Stimulated activated CD8-positive, alpha-beta memory T cell treated with anti-CD3 and anti-CD28 coated beads, Interleukin-12 subunit alpha, Interleukin-12 subunit beta, amount 100 ng/mL, for 24 hours (primary cell): ENCODE measurements around the gene PRDM12.

Experiments used
- DNase-seq: peaks from one replicate; pipeline ENCODE4 v3.0.0-alpha.2; 2020; ENCODE audit errors: extremely low read depth

The PRDM12 gene

GRCh38 chr9:130635721-130636647 is 28.4 kb upstream of the PRDM12 start:
- no peak for DNase-seq

GRCh38 chr9:130636648-130637020 is 27.8 kb upstream of the PRDM12 start:
- DNase-seq = no peak

DNA sequence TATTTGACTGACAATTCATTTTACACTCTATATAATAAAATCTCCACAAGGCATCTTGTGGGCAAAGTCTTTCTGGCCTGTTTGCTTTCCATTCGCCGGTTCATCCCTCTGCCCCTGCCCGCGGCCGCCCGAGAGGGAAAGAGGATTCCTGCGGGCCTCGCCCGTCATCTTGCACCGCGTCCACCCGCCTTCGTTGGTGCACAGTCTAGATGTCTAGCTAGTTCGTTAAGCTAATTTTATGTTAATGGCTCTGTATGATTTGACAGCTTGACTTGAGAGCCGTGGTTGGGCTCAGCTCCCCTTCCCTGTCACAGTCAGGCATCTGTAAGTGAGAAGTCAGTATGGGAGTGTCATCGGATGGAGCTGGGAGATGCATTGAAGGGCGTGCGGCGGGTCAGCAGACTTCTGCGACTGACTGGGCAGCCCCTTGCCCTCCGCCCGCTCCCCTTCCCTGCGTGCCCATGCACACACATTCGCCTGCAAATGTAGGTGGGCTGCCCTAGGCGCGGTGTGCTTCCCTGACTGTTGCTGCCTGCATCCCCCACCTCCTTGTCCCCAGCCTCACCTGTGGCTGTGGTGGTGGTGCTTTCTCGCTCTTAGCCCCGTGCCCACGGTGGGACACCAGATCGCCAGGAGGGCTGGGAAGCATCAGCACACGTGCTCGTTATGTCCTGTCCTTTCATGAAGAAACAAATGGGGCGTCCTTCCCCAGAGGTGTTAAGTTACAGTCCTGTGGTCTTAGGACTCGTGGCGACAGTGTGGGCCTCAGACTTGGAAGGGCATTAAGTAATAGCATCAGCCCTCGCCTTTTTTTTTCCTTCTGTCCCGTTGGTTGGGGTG is 25.9 kb upstream of the PRDM12 start:
- no peak for DNase-seq

DNA sequence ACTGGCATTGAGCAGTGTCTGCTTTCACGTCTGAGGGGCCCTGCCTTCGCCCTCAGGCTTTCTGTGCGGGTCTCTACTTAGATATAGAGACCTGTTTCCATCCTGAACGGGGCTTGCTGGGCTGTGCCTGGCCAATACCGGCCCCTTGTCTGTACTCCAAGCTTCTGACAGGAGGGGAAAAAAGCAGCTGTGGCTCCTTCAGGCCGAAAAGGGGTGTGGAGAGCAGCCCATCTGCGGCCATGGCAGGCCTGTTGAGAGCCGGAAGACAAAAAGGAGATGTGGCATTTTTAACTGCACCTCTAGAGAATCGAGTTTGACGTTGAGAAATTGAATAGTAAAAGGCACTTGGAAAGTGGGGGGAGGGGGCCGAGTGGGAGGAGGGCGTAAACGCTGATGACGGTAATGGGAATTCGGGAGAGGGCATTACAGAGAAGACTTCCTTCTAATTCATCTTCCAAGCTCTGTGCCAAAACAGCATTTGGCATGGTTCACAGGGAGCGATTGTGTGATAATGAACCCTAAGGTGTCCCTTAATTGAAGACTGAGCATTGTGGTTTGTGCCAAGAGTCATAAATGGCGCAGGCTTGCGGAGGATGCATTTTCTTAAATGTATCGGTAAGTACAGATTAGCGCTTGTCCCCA is 25.1 kb upstream of the PRDM12 start:
- DNase-seq = no peak

DNA sequence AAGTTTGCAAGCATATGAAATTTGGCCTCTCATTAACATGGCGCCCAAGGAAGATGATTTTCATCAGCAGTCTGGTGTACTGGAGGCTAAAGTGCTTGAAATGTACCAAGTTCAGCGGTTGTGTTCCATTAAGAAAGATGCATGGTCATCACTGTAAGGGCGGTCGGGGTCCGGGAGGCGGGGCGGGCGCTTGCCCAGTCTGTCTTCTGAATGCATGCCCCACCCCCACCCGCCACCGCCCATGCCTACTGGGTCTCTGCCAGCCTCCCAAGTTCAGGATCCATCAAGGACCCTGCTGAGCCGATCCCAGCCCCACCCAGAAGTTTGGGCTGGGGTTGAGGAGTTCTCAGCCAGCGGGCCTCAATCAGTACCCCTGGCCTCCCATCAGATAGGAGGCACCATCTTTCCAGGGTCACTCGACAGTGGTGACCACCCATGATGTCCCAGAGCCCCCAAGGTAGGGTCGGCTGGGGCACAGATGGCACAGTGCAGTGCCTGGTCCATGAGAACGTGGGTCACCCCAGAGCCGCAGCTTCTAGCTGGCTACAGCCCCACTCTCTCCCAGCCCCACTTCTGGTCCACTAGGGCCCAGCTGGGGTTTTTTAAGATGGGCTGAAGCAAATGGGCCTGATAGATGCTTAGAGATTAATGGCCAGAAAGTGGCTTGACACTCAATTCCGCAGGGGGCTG is 24.4 kb upstream of the PRDM12 start:
- no peak for DNase-seq

GRCh38 chr9:130640681-130641080 is 23.7 kb upstream of the PRDM12 start:
- DNase-seq = no peak

DNA sequence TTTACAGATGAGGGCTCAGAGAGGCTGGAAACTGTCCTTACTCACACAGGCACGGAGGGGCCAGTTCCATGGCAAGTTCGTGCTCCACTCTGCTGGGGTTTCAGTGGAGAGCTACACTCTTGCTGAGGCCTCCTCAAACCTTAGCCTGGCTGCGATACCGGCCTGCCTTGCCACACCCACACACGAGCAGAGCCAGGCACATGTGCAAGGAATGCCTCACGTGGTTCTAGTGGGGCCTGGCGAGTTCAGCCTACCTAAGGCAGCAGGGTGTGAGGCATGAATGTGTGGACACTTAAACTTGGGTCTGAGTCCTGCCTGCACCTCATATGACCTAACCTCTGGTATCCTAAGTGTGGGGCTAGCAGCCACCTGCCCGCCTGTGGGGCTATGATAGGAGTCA is 21.5 kb upstream of the PRDM12 start:
- DNase-seq = no peak

- DNase-seq = no peak
Measured at GRCh38 chr9:130651221-130651620, 13.2 kb upstream of the PRDM12 start.

- DNase-seq = no peak
Measured at GRCh38 chr9:130651752-130652151, 12.6 kb upstream of the PRDM12 start.

- DNase-seq = no peak
Measured at GRCh38 chr9:130654879-130655278, 9.5 kb upstream of the PRDM12 start.

DNA sequence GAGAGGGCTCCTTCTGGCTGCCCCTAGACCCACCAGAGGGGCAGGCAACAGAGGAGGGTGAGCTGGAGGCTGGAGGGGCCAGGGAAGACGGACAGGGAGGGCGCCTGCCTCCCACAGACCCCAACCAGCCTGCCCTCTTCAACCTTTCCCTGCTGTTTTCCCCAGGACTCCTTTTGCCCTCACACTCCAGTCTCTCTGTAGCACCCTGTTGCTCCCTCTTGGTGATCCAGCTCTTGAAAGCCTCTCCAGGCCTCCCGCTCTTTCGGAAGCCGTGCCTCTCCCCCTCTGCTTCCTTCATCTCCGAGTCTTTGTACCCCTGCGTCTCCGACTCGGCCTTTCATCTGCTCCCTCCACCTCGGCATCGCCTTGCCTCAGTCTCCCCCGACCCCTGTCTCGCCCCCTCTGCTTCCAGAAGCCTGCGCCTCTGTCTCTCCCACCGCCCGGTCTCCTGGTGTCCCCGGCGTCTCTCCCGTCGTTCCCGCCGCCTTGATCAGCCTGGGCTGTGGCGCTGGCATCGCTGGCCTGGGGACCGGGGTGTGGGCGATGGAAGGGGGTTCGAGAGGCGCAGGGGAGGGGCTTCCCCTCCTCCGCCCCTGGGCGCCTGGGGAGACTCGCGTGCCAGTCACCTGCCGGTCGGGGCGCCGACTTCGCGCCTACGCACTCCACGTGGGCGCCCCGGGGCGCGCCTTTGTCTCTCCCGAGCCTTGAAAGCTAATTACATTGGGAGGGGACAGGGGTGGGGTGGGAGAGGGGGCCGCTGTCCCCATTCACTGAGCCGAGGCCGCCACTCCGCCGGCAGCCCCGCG is 5.3 kb upstream of the PRDM12 start:
- DNase-seq = no peak

- DNase-seq = no peak
Measured at GRCh38 chr9:130659699-130660248, 4.6 kb upstream of the PRDM12 start.

DNA sequence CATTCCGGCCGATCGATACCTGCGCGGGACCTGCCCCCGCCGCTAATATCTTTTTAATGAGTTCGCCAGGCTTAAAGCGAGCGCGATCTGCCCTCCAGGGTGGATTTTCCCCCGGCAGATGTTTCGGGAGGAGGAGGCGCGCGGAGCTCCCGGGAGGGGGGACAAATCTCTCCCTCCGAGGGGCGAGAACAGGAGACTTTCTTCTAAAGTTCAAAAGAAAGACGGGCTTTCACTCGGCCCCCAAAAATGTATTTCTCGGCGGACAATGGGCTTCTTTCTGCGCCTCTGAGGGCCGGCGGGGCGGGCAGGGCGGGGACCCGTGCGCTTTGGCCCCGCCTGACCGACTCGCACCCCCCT is 4.1 kb upstream of the PRDM12 start:
- DNase-seq = no peak

DNA sequence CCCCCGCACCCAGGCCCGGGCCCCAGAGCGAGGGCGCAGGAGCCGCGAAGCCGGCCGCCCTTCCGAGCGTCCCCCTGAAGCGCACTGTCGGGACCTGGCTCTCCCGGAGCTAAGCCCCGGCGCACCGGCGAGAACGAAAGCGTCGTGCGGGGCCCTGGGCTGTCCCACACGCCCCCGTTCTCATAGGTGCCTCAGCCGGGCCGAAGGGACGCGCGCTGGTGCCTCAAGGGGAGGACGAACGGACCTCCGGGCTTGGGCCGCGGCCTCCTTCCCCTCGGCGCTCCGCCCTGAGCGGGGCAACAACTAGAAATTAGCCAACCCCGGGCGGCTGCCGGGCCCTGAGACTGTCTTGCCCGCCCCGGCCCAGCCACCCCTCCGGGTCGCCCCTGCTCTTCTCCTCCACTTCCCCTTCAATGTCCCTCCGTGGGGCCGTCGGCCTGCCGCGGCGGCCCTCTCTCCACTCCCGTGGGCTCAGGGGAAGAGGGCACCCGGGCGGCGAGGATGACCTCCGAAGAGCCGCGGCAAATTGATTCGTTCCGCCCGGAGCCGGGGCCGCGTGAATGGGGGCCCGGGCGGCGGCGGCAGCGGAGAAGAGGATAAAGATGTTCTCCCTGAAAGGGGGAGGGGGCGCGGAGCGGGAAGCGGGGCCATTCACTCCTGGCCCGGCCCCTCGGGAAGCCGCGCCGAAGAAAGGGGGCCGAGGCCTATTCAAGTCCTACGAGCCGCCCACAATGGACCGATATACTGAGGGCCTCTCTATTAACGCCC is 3.5 kb upstream of the PRDM12 start:
- no peak for DNase-seq

GRCh38 chr9:130661451-130662098 is 2.8 kb upstream of the PRDM12 start:
- DNase-seq = no peak

DNA sequence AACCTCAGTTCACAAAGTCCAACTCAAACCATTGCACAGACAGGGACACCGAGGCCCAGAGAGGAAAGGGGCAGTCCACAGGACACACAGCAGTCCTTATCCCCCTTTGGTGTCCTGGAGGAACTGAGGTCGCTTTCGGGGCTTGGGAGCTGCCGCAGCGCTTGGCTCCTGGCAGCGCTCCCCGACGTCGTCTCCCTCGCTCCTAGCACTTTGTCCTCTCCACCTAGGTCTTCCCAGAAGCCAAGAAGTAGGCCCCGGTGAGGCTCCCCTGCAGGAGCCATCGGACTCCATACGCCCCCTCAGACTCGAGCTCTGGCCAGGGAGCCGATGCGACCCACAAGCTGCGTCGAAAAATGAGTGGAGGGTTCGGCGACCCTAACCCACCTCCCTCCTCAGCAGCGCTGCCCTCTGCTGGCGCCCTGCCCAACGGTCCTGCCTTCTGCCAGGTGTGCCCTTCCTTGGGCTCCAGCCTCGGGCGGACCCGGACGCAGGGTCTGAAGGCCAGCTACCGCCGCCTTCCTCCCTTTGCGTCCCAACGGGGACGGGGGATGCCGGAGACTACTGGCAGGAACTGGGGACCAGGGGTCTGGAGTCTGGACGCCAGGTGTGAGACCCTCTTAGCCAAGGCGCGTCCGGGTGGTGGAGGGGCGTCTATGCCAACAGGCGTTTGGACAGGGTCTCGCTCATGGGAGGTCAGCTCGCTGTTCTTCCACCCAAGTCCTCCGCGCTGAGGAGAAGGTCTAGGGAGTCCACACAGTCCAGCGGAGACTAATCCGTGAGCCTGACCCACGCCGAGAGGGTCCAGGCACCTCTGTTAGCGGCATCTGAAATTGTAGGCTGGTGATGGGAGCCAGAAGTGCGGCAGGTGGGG is 2.1 kb upstream of the PRDM12 start:
- DNase-seq = no peak

GRCh38 chr9:130662970-130663257 is 1.5 kb upstream of the PRDM12 start:
- DNase-seq = no peak

GRCh38 chr9:130663258-130663976 is 977 bp upstream of the PRDM12 start:
- DNase-seq = no peak
